ENCODE data around the gene VTA1. TPM values are rescaled to one million over a fixed set of nuclear protein-coding genes. Genes with fewer than 3 reads are reported as not detected.

Gene VTA1
- polyA plus RNA-seq, 1 donor from 2014 or later, result 126 TPM

DNA sequence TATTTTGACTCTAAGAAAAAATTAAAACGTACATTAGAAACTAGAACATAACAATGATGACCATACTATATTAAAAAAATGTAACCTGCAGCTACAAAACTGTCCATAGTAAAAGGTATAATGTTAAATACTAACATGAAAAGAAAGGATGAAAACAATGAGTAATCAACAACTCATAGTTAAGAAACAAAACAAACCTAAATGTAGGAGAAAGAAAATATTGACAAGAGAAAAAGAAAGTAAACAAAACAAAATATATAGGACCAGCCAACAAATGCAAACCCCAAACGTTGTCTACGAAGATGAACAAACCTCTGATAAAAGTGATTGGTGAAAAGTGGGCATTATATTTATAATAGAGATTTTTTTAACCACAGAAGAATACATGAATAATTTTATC is 113.7 kb downstream of the VTA1 start:
- Histone ChIP-seq H3F3A (ENCODE audit: insufficient read depth, low read length, poor library complexity, severe bottlenecking) (no peaks in the 10 kb centered on the region), H3K9me2 (ENCODE audit: insufficient read depth, low read length) (no peaks in the 10 kb centered on the region), H3K36me3 (ENCODE audit: insufficient read depth, low read length) (no peaks in the 10 kb centered on the region), H3K4me2 (ENCODE audit: low read length) (no peak overlapping the region), H3K79me2 (replicated peaks; ENCODE audit: insufficient read depth, low read length) (no peaks in the 10 kb centered on the region), H3K9ac (ENCODE audit: low read length) (no peak overlapping the region), H3K9me3 (ENCODE audit: low read length) (no peaks in the 10 kb centered on the region), H4K20me1 (ENCODE audit: insufficient read depth) (no peaks in the 10 kb centered on the region), H3K4me3 (ENCODE audit: low read length) (no peak overlapping the region), H3K27ac (ENCODE audit: low read length) (no peak overlapping the region), H2AFZ (ENCODE audit: low read depth, low read length) (no peak overlapping the region), H3K27me3 (ENCODE audit: insufficient read depth, low read depth, low read length) (no peaks in the 10 kb centered on the region)
- TF ChIP-seq, protein P1, sequence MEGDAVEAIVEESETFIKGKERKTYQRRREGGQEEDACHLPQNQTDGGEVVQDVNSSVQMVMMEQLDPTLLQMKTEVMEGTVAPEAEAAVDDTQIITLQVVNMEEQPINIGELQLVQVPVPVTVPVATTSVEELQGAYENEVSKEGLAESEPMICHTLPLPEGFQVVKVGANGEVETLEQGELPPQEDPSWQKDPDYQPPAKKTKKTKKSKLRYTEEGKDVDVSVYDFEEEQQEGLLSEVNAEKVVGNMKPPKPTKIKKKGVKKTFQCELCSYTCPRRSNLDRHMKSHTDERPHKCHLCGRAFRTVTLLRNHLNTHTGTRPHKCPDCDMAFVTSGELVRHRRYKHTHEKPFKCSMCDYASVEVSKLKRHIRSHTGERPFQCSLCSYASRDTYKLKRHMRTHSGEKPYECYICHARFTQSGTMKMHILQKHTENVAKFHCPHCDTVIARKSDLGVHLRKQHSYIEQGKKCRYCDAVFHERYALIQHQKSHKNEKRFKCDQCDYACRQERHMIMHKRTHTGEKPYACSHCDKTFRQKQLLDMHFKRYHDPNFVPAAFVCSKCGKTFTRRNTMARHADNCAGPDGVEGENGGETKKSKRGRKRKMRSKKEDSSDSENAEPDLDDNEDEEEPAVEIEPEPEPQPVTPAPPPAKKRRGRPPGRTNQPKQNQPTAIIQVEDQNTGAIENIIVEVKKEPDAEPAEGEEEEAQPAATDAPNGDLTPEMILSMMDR (IDR thresholded peaks at IDR 0.05; ENCODE audit: poor library complexity, severe bottlenecking), result no peak
- TF ChIP-seq, protein P2, sequence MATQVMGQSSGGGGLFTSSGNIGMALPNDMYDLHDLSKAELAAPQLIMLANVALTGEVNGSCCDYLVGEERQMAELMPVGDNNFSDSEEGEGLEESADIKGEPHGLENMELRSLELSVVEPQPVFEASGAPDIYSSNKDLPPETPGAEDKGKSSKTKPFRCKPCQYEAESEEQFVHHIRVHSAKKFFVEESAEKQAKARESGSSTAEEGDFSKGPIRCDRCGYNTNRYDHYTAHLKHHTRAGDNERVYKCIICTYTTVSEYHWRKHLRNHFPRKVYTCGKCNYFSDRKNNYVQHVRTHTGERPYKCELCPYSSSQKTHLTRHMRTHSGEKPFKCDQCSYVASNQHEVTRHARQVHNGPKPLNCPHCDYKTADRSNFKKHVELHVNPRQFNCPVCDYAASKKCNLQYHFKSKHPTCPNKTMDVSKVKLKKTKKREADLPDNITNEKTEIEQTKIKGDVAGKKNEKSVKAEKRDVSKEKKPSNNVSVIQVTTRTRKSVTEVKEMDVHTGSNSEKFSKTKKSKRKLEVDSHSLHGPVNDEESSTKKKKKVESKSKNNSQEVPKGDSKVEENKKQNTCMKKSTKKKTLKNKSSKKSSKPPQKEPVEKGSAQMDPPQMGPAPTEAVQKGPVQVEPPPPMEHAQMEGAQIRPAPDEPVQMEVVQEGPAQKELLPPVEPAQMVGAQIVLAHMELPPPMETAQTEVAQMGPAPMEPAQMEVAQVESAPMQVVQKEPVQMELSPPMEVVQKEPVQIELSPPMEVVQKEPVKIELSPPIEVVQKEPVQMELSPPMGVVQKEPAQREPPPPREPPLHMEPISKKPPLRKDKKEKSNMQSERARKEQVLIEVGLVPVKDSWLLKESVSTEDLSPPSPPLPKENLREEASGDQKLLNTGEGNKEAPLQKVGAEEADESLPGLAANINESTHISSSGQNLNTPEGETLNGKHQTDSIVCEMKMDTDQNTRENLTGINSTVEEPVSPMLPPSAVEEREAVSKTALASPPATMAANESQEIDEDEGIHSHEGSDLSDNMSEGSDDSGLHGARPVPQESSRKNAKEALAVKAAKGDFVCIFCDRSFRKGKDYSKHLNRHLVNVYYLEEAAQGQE (IDR thresholded peaks at IDR 0.05; ENCODE audit: borderline replicate concordance), result no peak
- TF ChIP-seq TAF1 (IDR thresholded peaks at IDR 0.05; ENCODE audit: low read depth), result no peak
- TF ChIP-seq POLR2AphosphoS5 (IDR thresholded peaks at IDR 0.05), result no peak
- no peak for TF ChIP-seq EZH2 (IDR thresholded peaks at IDR 0.05; ENCODE audit: borderline replicate concordance, insufficient read depth, low read length, poor library complexity, severe bottlenecking)
- no peak for TF ChIP-seq SMC3 (conservative IDR thresholded peaks at IDR 0.05; ENCODE audit: poor library complexity)
- no peak for TF ChIP-seq RAD21 (conservative IDR thresholded peaks at IDR 0.05)
- no peak for TF ChIP-seq MXI1 (conservative IDR thresholded peaks at IDR 0.05; ENCODE audit: poor library complexity, severe bottlenecking)
- no peak for TF ChIP-seq EP300 (conservative IDR thresholded peaks at IDR 0.05; ENCODE audit: poor library complexity, severe bottlenecking)

DNA sequence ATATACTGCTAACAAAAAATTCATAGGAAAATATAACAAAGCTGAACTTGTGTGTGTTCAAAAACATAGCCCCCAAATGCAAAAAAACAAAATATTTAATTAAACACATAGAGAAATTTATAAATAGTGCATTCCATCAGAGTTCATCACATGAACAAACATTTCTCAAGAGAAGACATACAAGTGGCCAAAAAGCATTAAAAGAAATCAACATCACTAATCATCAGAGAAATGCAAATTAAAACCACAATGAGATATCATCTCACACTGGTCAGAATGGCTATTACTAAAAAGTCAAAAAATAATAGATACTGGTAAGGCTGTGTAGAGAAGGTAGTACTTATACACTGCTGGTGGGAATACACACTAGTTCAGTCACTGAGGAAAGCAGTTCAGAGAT is 115.2 kb downstream of the VTA1 start:
- H3K4me2 ChIP-seq (ENCODE audit: low read length), result no peak overlapping the region
- no peak overlapping the region for H3K4me3 ChIP-seq (ENCODE audit: low read length)
- H3F3A ChIP-seq (ENCODE audit: insufficient read depth, low read length, poor library complexity, severe bottlenecking), result no peaks in the 10 kb centered on the region
- no peaks in the 10 kb centered on the region for H3K9me3 ChIP-seq (ENCODE audit: low read length)
- no peaks in the 10 kb centered on the region for H3K27me3 ChIP-seq (ENCODE audit: insufficient read depth, low read depth, low read length)
- no peak overlapping the region for H3K9ac ChIP-seq (ENCODE audit: low read length)
- no peak overlapping the region for H2AFZ ChIP-seq (ENCODE audit: low read depth, low read length)
- H4K20me1 ChIP-seq (ENCODE audit: insufficient read depth), result no peaks in the 10 kb centered on the region
- no peaks in the 10 kb centered on the region for H3K36me3 ChIP-seq (ENCODE audit: insufficient read depth, low read length)
- no peak overlapping the region for H3K27ac ChIP-seq (ENCODE audit: low read length)
- no peak for TF ChIP-seq MXI1 (conservative IDR thresholded peaks at IDR 0.05; ENCODE audit: poor library complexity, severe bottlenecking)
- TF ChIP-seq EZH2 (IDR thresholded peaks at IDR 0.05; ENCODE audit: borderline replicate concordance, insufficient read depth, low read length, poor library complexity, severe bottlenecking), result no peak
- no peaks in the 10 kb centered on the region for H3K9me2 ChIP-seq (ENCODE audit: insufficient read depth, low read length)
- no peaks in the 10 kb centered on the region for H3K79me2 ChIP-seq (replicated peaks; ENCODE audit: insufficient read depth, low read length)

DNA sequence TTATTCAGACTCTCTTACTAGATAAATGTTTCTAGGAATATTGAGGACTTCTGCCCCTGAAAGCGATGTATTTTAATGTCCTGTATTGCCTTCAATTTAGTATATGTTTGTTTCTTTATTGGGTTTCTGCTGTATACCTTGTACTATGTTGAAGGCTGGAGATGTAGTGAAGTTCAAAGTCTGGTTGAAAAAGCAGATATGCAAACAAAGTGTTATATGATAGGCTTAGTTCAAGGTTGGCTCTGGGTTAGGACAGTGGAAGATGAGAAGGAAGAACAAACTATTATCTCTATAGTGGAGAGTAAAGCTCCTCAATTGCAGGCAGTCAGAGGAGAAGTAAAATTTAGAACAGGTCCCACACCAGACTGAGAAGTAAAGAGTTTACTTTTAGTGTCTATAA is 118.4 kb downstream of the VTA1 start:
- H3K27ac ChIP-seq (ENCODE audit: low read length), result no peak overlapping the region
- H3K4me2 ChIP-seq (ENCODE audit: low read length), result no peak overlapping the region
- H2AFZ ChIP-seq (ENCODE audit: low read depth, low read length), result no peak overlapping the region
- no peaks in the 10 kb centered on the region for H3K79me2 ChIP-seq (replicated peaks; ENCODE audit: insufficient read depth, low read length)
- TF ChIP-seq EZH2 (IDR thresholded peaks at IDR 0.05; ENCODE audit: borderline replicate concordance, insufficient read depth, low read length, poor library complexity, severe bottlenecking), result no peak
- no peak for TF ChIP-seq POLR2AphosphoS5 (IDR thresholded peaks at IDR 0.05)
- TF ChIP-seq, protein P2 (IDR thresholded peaks at IDR 0.05; ENCODE audit: borderline replicate concordance), result no peak
- TF ChIP-seq EP300 (conservative IDR thresholded peaks at IDR 0.05; ENCODE audit: poor library complexity, severe bottlenecking), result no peak
- no peak for TF ChIP-seq MXI1 (conservative IDR thresholded peaks at IDR 0.05; ENCODE audit: poor library complexity, severe bottlenecking)
- TF ChIP-seq, protein P1 (IDR thresholded peaks at IDR 0.05; ENCODE audit: poor library complexity, severe bottlenecking), result no peak
- H3K27me3 ChIP-seq (ENCODE audit: insufficient read depth, low read depth, low read length), result no peaks in the 10 kb centered on the region
- H3K9me2 ChIP-seq (ENCODE audit: insufficient read depth, low read length), result no peaks in the 10 kb centered on the region
- H3K4me3 ChIP-seq (ENCODE audit: low read length), result no peak overlapping the region
- H3F3A ChIP-seq (ENCODE audit: insufficient read depth, low read length, poor library complexity, severe bottlenecking), result no peaks in the 10 kb centered on the region
- H3K9me3 ChIP-seq (ENCODE audit: low read length), result no peaks in the 10 kb centered on the region
- no peaks in the 10 kb centered on the region for H3K36me3 ChIP-seq (ENCODE audit: insufficient read depth, low read length)
- H3K9ac ChIP-seq (ENCODE audit: low read length), result no peak overlapping the region
- H4K20me1 ChIP-seq (ENCODE audit: insufficient read depth), result no peaks in the 10 kb centered on the region
